ENCODE measurements around the gene ARPC1A.
"Not testable (repeated sequence)": the region's sequence is repeated elsewhere in the genome, so short reads cannot be mapped to it uniquely, and the experiment has no call there.

ARPC1A gene

GRCh38 chr7:99322659-99323058 is 3.0 kb upstream of the ARPC1A start:
- DNase-seq (ENCODE audit: low spot score) = not testable (repeated sequence)

DNA sequence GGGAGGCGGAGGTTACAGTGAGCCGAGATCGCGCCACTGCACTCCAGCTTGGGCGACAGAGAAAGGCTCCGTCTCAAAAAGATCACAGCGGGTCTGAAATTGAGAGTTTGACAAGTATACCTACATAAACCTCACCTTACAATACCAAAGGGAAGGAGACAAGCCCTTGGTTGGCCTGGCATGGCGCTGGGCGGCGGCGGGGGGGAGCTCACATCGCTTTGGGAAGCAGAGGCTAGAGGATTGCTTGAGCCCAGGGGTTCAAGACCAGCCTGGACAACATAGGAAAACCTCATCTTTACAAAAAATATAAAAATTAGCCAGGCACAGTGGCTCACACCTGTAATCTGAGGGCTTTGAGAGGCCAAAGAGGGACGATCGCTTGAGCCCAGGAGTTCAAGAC is 1.1 kb upstream of the ARPC1A start:
- no peak for DNase-seq (ENCODE audit: low spot score)

- DNase-seq (ENCODE audit: low spot score) = no peak
These were observed 651 bp upstream of the ARPC1A start for GRCh38 chr7:99325001-99325493.

GRCh38 chr7:99326408-99326782 is 697 bp downstream of the ARPC1A start:
- DNase-seq (ENCODE audit: low spot score) = peak; percentile 37

- DNase-seq (ENCODE audit: low spot score) = peak; percentile 97
These were observed 4.7 kb downstream of the ARPC1A start for GRCh38 chr7:99330314-99330961.

DNA sequence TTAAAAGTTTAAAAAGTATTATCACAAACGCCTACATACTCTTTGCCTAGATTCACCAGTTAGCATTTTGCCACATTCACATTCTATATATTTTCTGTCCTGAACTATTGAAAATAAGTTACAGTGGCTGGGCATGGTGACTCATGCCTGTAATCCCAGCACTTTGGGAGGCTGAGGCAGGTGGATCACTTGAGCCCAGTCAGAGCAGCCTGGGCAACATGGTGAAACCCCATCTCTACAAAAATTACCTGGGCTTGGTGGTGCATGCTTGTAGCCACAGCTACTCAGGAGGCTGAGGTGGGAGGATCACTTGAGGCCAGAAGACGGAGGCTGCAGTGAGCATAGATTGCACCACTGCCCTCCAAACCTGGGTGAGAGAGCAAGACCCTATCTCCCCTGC is 5.3 kb downstream of the ARPC1A start:
- no peak for DNase-seq (ENCODE audit: low spot score)

DNA sequence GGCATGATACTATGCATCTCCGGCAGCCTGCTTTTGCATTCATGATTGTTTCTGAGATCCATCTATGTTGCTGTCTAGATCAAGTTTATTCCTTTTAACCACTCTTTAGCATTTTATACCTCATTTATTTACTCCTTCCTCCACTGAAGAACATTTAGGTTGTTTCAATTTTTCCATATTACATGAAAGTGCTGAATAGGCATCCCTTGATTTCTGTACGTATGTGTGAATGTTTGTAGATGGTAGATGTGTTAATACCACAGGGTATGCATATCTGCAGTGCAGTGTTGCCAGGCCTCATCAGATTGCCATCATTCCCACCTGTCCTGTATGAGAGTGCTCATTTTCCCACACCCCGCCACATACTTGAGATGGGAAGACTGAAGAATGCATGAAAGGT is 13.9 kb downstream of the ARPC1A start:
- DNase-seq (ENCODE audit: low spot score) = no peak

GRCh38 chr7:99340659-99341058 is 15.0 kb downstream of the ARPC1A start:
- DNase-seq (ENCODE audit: low spot score) = no peak

- no peak for DNase-seq (ENCODE audit: low spot score)
These were observed 18.5 kb downstream of the ARPC1A start for GRCh38 chr7:99344061-99344647.

DNA sequence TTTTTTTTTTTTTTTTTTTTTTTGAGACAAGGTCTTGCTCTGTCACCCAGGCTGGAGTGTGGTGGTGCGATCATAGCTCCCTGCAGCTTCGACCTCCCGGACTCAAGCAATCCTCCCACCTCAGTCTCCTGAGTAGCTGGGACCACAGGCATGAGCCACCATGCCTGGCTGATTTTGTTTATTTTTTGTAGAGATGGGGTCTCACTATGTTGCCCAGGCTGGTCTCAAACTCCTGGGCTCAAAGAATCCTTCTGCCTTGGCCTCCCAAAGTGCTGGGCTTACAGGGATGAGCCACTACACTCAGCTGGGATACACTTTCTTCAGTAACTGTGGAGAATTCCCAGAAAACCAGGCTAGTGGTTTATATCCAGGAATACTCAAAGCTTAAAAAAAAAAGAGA is 24.9 kb downstream of the ARPC1A start:
- DNase-seq (ENCODE audit: low spot score) = not testable (repeated sequence)

DNA sequence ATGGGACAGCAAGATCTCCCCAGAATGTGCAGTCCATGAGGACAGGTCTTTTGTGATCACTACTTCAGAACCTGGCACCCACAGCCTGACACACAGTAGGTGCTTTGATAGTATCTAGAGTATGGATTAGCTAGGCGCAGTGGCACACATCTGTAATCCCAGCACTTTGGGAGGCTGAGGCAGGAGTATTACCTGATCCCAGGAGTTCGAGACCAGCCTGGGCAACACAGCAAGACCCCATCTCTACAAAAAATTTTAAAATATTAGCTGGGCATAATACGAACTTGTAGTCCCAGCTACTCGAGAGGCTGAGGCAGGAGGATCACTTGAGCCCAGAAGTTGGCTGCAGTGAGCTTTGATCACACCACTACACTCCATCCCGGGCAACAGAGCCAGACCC is 26.5 kb downstream of the ARPC1A start:
- no peak for DNase-seq (ENCODE audit: low spot score)

DNA sequence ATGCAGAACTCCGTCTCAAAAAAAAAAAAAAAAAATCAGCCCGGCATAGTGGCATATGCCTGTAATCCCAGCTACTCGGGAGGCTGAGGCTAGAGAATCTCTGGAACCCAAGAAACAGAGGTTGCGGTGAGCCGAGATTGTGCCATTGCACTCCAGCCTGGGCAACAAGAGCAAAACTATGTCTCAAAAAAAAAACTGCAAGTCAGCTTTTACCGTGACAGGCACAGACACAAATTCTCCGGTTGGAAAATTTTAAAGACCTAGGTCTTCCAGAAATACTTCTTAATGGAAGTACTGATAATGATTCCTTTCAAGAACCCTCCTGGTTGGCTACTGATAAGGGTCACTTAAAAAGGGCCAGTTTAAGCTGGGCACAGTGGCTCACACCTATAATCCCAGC is 29.4 kb downstream of the ARPC1A start:
- no peak for DNase-seq (ENCODE audit: low spot score)

GRCh38 chr7:99357701-99358490 is 32.2 kb downstream of the ARPC1A start:
- DNase-seq (ENCODE audit: low spot score) = no peak

- DNase-seq (ENCODE audit: low spot score) = not testable (repeated sequence)
These were observed 32.8 kb downstream of the ARPC1A start for GRCh38 chr7:99358521-99358920.

DNA sequence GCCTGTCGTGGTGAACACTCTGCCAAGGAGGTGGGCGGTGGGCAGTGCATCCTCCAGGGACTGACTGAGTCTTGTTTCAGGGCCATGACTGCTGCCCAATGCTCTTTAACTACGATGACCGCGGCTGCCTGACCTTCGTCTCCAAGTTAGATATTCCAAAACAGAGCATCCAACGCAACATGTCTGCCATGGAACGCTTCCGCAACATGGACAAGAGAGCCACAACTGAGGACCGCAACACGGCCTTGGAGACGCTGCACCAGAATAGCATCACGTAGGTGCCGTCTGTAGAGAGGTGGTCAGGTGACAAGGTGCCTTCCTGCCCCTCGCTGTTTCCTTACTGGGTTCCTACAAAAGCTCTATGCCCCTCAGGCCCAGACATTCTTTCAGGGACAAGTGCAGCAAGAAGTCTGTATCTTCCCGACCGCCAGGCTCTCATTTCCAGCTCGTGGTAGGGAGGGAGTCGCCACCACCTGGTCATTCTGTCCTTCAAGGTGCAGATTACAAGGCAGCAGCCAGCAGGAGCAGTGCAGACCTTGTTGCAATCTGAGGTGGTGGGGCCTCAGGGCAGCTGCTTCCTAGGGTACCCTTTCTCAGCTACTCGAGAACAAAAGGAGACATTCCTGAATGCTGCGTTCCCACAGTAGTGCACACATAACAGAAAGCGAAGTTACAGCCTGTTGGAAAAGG is 33.9 kb downstream of the ARPC1A start:
- no peak for DNase-seq (ENCODE audit: low spot score)

DNA sequence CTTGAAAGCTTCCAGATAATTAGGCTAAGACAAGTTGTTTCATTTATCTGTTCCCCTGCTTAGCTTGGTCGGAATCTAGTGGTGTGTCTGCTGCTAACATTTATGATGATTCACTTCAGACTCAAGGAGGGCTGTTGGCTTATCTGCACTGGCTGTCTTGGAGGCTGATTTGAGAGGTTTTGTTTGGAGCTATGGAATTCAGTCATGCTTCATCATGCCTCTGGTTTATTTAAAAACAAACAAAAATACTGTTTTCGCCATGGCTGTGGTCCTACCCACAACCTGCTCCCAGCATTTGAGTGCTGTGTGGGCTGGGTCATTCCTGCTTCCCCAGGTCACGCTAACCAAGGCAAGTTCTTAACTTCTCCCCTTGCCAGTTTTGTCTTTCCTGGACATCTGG is 37.1 kb downstream of the ARPC1A start:
- no peak for DNase-seq (ENCODE audit: low spot score)

DNA sequence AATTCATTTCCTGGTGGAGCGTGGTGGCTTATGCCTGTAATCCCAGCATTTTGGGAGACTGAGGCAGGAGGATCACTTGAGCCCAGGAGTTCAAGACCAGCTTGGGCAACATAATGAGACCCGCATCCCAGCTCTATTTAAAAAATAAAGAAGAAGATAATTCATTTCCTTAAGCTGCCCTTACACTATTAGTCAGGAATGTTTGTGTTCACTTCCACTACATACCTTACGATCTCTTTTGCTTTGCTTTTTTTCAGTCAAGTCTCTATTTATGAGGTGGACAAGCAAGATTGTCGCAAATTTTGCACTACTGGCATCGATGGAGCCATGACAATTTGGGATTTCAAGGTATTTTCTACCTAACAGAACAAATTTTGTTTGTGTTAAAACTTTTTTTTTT is 37.6 kb downstream of the ARPC1A start:
- no peak for DNase-seq (ENCODE audit: low spot score)

- no peak for DNase-seq (ENCODE audit: low spot score)
These were observed 39.8 kb downstream of the ARPC1A start for GRCh38 chr7:99365318-99366141.

DNA sequence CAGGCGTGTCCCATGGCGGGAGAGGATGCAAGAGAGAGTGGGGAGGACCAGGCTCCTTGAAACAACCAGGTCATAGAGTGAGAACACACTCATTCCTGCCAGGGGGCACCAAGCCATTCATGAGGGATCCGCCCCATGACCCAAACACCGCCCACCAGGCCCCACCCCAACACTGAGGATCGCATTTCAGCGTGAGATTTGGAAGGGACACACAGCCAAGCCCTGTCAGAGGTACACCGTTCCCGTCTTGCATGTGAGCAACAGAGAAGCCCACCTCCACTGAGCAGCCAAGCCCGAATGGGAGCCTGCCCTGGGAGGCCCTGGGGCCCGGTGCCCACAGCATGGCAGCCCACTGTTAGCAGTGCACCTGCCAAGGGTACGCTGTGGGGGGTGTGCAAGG is 40.9 kb downstream of the ARPC1A start:
- no peak for DNase-seq (ENCODE audit: low spot score)

DNA sequence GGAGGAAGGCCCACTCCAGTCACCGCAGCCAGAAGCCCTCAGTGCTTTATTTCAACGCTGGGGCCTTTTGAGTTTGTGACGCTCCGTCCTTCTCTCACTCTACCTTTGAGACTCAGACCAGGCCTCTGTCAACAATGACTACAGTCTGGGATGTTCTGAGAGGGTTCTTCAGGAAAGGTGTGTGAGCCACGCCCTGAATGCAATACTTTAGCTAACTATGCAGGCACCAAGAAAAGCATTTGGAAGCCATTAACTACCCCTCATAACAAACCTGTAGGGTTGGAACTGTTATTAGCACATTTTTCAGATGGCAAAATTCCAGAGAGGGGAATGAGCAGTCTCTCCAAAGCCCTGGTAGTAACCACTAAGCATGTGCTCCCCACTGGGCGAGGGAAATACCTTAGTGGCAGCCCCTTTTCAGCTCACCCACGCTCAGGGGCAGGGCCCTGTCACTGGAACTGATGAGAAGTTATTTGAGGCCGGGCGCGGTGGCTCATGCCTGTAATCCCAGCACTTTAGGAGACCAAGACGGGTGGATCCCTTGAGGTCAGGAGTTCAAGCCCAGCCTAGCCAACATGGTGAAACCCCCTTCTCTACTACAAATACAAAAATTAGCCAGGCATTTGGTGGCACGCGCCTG is 43.2 kb downstream of the ARPC1A start:
- no peak for DNase-seq (ENCODE audit: low spot score)

GRCh38 chr7:99369767-99370391 is 44.2 kb downstream of the ARPC1A start:
- DNase-seq (ENCODE audit: low spot score) = no peak
